SK-N-SH (cell line): Measurements from ENCODE around the gene POTEE.
"Not testable (repeated sequence)": the region's sequence is repeated elsewhere in the genome, so short reads cannot be mapped to it uniquely, and the experiment has no call there.

Experiments used
- JUND ChIP-seq: IDR thresholded peaks from 2 replicates; pipeline ENCODE4 v1.4.0; 2012
- USF2 ChIP-seq: fragments of 150-350 bp; IDR thresholded peaks from 2 replicates; pipeline ENCODE4 v1.6.1; 2017; ENCODE audit warnings: antibody characterized with exemption, low read length, low read depth, borderline replicate concordance
- TF ChIP-seq, protein P1 (sequence below): fragments of 200-600 bp; sonication (generic); IDR thresholded peaks from 2 replicates; pipeline ENCODE4 v1.6.1; 2017; ENCODE audit warnings: antibody characterized with exemption, mild to moderate bottlenecking, moderate library complexity

DNA sequence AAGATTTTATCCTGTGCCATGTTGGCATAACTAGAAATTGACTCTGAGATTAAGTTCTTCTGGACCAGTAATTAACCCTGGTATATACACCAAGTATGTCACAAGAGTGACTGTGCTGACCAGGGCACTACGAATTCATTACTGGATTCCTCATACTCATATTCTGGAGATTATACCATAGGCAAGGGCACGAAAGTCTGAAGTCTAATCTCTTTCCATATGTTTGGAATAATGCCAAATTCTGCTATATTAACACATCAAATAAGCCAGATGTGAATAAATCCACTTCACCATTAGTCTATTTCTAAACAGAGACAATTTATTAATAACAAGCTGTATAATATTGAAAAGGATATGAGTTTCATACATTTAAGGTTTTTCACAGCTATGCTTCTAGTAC lies 13.2 kb upstream of the POTEE start:
- TF ChIP-seq, protein P1, sequence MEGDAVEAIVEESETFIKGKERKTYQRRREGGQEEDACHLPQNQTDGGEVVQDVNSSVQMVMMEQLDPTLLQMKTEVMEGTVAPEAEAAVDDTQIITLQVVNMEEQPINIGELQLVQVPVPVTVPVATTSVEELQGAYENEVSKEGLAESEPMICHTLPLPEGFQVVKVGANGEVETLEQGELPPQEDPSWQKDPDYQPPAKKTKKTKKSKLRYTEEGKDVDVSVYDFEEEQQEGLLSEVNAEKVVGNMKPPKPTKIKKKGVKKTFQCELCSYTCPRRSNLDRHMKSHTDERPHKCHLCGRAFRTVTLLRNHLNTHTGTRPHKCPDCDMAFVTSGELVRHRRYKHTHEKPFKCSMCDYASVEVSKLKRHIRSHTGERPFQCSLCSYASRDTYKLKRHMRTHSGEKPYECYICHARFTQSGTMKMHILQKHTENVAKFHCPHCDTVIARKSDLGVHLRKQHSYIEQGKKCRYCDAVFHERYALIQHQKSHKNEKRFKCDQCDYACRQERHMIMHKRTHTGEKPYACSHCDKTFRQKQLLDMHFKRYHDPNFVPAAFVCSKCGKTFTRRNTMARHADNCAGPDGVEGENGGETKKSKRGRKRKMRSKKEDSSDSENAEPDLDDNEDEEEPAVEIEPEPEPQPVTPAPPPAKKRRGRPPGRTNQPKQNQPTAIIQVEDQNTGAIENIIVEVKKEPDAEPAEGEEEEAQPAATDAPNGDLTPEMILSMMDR: not testable (repeated sequence)
- not testable (repeated sequence) for TF ChIP-seq JUND, USF2
